HG03097 (cell line): ENCODE data around the gene PKDCC.

Experiments used
- ATAC-seq: cut with Tn5 transposase; IDR thresholded peaks from one replicate; pipeline ENCODE4 v1.9.1; 2021; ENCODE audit not compliant: unreplicated experiment, low FRiP score

PKDCC gene

DNA sequence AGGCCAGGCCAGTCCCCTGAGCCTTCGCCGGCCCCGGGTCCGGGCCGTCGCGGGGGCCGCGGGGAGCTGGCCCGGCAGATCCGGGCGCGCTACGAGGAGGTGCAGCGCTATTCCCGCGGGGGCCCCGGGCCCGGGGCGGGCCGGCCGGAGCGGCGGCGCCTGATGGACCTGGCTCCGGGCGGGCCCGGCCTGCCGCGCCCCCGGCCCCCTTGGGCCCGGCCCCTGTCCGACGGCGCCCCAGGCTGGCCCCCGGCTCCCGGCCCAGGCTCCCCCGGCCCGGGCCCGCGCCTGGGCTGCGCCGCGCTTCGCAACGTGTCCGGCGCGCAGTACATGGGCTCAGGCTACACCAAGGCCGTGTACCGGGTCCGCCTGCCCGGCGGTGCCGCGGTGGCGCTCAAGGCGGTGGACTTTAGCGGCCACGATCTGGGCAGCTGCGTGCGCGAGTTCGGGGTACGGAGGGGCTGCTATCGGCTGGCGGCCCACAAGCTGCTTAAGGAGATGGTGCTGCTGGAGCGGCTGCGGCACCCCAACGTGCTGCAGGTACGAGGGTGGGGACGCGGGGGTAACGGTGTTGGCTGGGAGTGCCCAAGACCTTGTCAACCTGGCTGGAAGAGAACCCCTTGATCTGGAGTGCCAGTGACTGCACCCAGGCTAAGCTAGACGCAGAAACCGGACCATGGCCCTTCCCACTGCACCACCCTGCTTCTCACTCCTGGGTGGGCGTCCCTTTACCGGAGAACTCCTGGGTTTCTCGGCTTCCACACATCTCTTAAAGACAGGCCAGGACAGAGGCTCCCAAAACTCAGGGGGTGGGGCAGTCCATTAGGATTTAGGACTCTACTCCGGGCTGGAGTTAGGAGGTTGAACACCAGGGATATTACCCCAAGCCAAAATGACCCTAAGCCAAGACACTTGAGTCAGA is 739 bp downstream of the PKDCC start:
- no peak for ATAC-seq

DNA sequence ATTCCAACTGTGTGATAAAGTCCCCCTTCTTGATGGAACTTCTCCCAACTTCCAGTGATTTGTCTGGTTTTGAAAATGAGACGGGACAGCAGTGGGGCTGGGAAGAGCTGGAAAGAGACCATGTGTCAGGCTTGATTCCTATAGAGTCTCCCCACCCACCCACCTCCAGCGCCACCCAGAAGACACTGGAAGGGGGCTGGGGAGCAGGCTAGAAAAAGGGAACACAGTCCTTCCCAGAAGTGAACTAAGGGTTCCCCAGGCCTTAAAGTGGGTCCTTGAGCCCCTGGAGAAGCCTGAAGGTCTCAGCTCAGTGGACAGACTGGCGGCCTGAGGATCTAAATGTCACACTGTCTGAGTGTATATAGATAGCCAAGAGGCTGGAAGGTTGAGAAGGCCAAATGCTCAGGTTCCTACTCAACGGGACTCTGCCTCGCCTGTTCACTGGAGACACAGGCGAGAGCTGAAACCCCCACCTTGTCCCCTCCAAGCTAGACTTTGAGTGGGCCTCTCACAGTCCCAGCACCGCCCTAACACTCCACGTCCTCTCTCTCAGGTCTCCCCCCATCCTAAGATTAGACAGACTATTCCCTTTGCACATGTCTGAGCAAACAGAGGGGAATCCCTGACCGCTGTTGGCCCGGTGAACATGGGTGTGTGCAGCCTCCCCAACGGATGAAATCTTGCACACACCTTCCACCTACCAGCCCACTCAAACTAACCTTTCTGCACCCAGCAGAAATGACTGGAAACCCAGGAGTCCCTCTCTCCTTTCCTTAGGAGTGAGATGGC is 1.6 kb downstream of the PKDCC start:
- no peak for ATAC-seq

DNA sequence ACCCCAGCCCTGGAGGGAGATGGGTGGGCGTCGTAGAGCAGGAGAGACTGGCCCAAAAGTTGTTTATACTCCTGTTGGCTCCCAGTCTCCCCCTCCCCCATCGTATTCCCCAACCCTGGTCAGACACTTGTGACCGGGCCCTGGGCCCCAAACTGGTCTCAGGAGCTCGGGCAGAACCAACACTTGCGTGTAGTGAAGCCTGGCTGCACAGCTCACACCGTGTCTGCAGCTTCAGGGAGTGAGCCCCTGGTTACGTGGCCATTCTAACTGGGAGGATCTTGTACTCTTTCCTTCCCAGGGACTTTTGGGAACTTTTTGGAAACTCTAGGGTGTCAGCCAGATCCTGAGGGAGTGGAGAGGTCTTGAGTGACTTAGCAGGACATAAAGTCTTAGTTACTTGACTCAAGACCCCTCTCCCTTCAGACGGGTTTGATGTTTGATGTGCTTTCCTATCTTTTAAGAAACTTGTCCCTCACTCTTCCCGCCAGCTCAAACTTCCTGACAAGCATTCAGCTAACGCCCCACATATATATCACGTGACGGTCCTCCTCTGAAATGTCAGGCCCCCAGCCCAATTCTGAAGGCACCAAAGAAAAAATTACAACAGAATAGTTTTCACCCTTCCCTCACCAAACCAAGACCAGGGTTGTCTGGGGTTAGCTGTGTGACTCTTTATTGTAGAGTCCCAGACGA is 2.3 kb downstream of the PKDCC start:
- no peak for ATAC-seq

DNA sequence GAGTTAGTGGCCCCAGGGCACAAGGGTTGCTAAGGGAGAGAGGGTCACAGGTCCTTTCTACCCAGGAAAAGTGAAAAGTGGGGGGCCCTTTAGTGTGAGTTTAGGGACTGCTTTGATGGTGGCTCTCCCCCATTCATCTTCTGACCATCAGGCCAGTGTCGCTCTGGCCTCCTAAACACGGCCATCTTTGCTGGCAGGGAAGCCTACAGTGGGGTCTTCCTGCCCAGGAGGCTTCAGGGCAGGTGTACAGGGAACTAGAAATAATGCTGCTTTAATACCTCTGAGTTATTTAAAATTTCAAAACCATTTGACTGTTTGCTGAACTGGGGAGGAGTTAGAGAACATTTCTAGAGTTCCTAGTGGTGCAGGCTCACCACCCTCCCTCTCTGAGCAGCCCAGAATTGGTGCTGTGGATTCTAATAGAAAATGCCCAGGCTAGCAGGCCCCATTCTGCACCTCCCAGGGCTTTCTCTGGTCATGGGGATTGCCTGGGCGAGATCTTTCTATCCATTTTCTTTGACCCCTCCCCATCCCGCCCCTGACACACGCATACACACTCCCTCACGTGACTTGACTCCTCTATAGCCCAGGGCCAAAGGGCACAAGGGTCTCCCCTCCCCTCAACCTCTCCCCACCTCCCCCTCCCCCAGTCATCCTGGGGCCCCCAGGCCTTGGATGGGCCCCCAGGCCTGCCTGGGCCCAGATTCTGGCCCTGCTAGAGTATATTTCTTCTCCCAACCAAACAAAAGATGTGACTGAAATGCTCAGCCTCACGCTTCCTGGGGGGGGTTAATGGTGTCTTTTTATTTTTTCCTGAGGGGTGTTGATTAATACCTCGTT is 3.1 kb downstream of the PKDCC start:
- no peak for ATAC-seq

DNA sequence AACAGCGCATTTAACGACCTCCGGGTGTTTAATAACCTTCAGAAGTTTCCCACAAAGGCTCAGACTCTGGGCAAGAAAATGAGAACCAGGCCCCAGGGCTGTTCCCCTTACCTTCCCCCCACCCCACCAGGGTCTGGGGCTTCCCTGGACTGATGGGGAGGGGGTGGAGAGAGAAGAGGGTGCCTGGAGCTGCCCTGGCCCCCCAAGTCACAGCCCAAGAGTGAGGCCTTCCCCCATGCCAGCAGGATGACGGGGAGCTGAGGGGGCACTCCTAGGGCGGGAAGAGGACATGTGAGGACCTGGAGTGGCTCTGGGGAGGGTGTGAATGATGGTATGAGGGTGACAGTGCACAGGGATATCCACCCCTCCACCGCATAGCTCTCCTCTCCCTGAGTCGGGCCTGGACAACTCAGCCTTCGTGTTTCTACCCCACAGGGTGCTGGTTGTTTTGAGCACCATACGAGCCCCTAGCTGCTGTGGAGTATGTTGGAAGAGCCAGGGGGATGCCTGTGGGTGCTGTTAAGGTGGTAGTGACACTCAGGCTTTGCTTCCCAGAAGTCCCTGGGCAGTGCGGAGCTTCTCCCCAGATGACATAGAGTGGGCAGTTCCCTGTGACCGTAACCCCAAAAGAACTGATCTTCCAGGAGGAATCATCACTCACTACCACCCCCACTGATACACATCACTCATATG is 3.9 kb downstream of the PKDCC start:
- ATAC-seq = no peak

DNA sequence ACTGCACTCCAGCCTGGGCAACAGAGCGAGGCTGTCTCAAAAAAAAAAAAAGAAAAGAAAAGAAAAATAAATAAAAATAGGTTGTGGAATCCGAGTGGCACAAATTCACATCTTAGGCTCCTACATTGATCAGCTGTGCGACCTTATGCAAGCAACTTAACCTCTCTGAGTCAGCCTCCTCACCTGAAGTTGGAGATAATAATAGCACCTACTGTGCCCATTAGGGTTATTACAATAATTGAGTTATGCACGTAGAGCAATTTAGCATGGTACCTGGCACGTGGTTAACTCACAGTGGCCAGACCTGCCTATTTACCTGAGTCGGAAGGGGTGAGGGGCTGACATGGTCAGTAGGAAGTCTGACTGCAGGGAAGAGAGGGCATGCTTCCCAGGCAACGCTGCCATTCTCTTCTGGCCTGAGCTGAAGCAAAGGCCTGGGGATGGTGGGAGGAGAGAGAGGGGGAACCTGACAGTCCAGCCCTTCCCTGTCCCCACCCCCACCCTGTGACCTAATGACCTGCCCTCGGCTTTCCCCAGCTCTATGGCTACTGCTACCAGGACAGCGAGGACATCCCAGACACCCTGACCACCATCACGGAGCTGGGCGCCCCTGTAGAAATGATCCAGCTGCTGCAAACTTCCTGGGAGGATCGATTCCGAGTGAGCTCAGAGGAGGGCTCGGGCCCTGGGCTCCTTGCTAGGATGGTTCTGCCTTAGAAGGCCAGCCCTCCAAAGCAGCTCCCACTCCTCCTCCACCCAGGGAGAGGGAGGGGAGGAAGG is 5.1 kb downstream of the PKDCC start:
- no peak for ATAC-seq

DNA sequence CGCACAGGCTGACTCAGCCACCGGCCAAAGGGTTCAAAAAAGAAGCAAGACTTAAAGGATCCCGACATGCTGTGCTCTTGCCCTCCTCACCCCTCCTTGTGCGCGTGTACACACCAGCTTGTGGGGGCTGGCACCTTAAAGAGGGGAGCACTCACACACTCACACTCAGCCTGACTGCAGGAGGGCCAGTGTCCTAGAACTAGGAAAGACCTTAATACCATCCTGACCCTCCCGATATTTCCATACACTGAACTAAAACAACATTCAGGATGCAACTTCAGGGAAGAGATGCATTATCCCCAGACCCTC is 5.6 kb downstream of the PKDCC start:
- no peak for ATAC-seq

DNA sequence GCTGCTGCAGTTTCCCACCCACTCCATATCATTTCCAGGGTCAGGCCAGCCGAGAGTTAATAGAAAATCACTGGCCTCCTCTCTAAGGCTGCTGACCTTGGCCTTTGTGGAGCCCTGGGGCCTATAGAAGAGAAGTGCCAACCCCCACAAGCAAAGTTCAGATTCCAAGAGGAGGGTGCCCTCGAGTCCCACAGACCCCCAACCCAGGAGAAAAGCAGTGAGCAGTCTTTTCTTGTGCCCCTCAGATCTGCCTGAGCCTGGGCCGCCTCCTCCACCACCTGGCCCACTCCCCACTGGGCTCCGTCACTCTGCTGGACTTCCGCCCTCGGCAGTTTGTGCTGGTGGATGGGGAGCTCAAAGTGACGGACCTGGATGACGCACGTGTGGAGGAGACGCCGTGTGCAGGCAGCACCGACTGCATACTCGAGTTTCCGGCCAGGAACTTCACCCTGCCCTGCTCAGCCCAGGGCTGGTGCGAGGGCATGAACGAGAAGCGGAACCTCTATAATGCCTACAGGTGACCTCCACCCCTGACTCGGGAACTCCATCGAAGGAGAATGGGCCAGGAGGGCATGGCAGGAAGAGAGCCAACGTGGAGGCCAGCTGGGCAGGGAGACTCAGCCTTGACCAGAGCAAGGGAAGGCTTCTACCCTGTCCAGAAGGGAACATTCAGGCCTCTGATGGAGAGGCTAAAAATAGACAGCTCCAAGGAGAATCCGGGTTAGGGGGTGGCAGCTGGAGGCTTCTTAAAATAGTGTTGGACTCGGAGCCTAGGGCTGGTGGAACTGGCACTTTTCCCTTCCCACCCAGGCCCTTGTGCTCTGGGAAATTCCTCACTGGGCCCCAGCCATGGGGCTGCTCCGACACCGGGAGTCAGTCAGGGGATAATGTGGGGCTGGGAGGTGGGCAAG is 6.2 kb downstream of the PKDCC start:
- no peak for ATAC-seq

DNA sequence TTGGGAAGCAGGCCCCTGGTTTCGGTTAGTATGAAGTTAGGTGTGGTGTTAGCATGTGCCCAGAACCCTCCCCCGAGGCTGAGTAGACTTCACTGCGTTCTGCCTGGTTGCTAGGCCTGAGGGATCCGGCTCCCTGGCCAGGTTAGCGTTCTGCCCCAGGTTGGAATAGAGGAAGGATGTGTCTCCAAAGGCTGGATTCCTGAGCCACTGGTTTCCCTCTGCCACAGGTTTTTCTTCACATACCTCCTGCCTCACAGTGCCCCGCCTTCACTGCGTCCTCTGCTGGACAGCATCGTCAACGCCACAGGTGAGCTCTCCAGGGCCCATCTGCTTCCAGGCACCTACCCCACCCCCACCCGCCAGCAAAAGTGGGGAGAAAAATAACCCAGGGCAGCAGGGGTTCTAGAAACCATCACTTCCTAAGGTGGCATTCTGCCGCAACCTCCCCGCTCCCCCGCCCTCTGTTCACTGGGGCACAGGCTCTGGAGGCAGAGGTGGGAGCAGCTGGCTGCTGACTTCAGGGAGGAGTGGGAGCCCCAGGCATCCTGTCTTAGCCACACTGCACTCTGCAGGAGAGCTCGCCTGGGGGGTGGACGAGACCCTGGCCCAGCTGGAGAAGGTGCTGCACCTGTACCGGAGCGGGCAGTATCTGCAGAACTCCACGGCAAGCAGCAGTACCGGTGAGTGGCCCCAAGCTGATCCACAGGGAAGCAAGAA is 7.1 kb downstream of the PKDCC start:
- ATAC-seq = no peak

DNA sequence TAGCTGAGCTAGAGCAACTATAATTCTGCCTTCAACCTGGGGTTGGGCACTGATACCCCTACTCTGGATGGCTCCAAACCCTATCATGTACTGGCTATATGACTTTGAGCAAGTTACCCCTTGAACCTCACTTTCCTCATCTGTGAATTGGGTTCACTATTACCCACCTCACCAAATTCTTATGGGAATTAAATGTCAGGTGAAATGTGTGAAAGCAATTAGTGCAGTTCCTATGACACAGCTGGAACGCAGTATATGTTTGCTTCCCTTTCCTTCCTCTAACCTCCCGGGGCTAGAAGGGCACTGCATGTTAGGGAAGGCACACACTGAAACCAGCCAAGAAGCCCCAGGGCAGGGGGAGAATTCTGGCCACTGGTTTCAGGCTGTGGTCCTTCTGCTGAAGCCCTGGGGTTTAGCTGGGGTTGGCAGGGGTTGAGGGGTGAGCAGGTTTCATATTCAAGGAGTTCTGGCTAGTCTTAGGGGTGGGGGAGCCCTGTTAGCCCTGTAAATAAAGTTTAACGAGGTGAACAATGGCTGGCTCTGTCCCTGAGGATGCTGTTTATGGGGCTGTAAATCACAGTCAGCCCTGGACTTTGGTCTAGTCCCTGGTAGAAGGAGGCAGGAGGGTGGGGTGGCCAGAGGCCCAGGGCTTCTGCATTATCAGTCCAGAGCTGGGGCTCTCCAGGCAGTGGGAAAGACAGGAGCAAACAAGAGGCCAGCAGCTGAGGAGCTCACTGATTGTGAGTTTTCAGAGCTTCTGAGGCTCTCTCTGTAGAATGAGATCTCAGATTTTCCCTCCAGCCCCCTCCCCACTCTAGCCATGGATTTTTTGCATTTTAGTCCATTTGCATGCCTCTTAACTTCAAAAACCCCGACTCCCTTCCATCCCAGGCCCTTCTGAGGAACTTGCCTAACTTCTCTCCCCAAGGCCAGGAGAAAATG is 8.0 kb downstream of the PKDCC start:
- ATAC-seq = no peak

DNA sequence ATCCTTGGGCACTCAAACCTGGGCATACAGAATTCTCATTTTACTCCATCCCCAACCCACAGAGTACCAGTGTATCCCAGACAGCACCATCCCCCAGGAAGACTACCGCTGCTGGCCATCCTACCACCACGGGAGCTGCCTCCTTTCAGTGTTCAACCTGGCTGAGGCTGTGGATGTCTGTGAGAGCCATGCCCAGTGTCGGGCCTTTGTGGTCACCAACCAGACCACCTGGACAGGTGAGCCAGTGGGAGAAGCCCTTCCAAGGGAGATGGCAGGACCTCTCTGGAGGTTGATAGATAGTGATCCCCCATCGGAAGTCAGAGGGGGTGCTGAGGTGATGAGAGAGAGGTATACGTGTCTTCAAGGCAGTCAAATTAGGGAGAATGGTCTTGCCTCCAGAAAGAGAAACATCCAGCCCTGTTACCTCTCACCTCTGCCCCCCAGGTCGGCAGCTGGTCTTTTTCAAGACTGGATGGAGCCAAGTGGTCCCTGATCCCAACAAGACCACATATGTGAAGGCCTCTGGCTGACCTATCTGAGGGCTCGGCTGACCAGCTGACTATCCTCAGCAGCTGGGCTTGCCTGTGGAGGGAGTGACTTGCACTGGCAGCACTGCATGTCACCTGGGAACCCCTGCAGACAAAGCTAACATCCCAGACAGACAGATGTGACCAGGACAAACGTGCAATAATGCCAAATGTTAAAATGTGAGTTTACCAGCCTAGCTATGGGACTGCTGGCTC is 9.5 kb downstream of the PKDCC start:
- ATAC-seq = no peak

DNA sequence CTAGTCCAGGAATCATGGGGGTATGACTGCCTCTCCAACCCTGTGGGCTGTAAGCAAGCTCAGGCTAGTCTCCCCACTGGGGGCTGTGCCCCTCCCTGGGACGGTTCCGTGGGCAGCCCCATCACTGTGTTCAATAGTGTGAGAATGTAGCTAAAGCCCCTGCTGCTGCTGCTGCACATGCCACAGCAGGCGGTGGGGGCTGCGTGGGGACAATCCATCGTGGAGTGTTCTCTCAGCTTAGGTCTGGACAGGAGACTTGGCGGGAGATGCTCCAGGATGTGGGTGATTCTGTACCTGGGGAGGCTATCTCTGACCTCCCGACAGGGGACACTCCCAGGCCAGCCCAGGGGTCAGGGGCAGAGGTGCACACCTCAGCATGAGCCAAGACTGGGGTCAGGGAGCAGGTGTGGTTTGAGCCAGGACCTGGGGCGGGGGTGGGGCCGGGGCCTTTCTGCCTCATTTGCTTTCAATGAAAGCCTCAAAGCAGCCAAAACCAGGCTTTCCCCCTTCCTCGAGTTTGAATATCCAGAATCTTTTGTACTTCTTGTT is 10.2 kb downstream of the PKDCC start:
- ATAC-seq = no peak

DNA sequence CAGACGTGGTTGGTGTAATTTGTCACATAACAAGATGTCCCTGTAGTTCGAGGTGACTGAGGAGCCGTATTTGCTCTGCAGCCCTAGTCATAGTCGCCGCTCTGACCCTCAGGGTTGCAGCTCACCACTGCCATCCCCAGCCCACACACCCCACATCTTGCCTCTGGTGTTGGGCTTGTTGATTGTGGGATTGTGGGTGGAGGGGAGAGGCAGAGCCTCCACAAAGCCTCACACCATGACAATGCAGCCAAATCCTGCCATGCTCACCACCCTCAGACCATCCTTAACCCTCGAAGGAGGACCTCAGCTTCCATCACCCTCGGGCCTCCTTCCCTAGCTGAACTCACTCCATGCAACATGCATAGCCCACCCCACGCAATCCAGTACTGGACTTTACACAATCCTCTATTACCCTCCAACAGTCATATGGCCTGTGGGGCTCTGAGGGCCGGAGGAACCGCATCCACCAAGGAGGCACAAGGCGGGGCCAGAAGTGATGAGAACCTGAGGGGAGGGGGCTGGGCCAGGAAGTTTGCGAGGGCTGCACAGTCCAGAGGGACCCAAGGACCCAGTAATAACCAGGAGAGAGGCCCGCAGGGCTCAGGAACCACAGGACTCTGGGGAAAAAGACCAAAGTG is 11.6 kb downstream of the PKDCC start:
- no peak for ATAC-seq

DNA sequence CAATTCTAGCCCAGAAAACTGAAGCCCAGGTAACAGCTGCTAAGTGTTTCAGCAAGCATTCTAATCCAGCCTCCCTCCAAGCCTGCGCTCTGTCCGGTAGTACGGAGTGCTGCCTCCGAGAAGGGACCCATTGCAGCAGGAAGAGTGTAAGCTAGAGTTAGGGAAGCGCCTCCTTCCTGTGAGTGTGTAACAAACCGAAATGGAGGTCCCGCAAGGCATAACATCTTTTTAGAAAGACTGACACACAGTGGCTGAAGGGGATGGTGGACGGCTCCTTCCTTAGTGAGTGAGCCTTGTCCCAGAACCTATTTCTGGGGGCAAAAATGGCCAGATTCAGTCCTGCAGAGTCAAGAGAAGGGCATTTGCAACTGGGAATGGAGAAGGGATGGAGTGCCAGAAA is 12.2 kb downstream of the PKDCC start:
- no peak for ATAC-seq
